Skeletal muscle tissue (tissue), 4 donors: ENCODE data around the gene ENPP1. TPM values are rescaled to one million over a fixed set of nuclear protein-coding genes. Genes with fewer than 3 reads are reported as not detected.
"Not testable (repeated sequence)": the region's sequence is repeated elsewhere in the genome, so short reads cannot be mapped to it uniquely, and the experiment has no call there.

Source experiments
- H3K27ac ChIP-seq: one replicate; pipeline ENCODE4 v1.7.0; 2013; ENCODE audit warnings: mild to moderate bottlenecking, low read depth, low read length, inconsistent platforms
- H3K27me3 ChIP-seq, 3 donors: one replicate each; pipeline ENCODE4 v1.7.0; 2013; ENCODE audit warnings: low read length in 3 of 3; ENCODE audit not compliant: control insufficient read depth in 3 of 3, insufficient read depth in 3 of 3
- H3K36me3 ChIP-seq, 3 donors: one replicate each; pipeline ENCODE4 v1.7.0; 2013; ENCODE audit warnings: low read length in 3 of 3; ENCODE audit not compliant: control insufficient read depth in 3 of 3, insufficient read depth in 3 of 3
- H3K4me1 ChIP-seq, 3 donors: one replicate each; pipeline ENCODE4 v1.7.0; 2013; ENCODE audit warnings: low read length in 3 of 3, mild to moderate bottlenecking in 3 of 3; ENCODE audit not compliant: control insufficient read depth in 3 of 3, insufficient read depth in 3 of 3
- H3K4me3 ChIP-seq, 3 donors: one replicate each; pipeline ENCODE4 v1.7.0; 2013; ENCODE audit warnings: low read length in 3 of 3
- H3K9ac ChIP-seq, 3 donors: one replicate each; pipeline ENCODE4 v1.7.0; 2013; ENCODE audit warnings: low read length in 3 of 3, mild to moderate bottlenecking in 3 of 3, moderate library complexity in 2 of 3, low read depth in 1 of 3
- H3K9me3 ChIP-seq, 3 donors: one replicate each; pipeline ENCODE4 v1.7.0; 2013; ENCODE audit warnings: low read length in 3 of 3; ENCODE audit not compliant: control insufficient read depth in 3 of 3
- total RNA-seq: library from RNA; depleted of rRNA; stranded (reverse); fragments of >200 nt; gene quantifications from one replicate; pipeline ENCODE4 v1.2.3, GENCODE V29; 2014
- donor health status: Osteomylitis.

The ENPP1 gene
- total RNA-seq, 1 donor from 2014 or later, result 17.7 TPM

DNA sequence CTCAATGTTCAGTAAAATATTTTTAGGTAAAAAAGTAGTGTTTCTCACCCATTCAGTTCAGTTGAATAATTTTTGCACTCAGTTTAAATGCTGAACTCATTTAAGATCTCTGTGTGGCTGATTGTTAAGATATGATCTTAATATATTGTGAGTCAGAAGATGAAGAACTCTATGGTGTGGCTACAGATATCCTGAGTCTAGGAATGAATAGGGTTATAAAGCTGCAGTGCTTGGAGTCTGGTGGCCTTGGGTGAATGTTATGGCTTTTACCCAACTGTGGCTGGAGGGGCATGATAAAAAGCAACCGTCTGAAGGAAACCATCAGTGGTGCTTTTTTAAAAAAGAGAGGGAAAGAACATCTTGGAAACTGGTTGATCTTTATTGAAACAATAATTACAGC lies 77.4 kb downstream of the ENPP1 start:
- no peak overlapping the region for H3K27ac ChIP-seq
- H3K4me1 ChIP-seq, result no peaks in the 10 kb centered on the region
- H3K27me3 ChIP-seq, result no peaks in the 10 kb centered on the region
- H3K36me3 ChIP-seq, result peaks cover 4 to 16% (median 10%) of the 10 kb centered on the region in 3 donors
- no peak overlapping the region for H3K9ac ChIP-seq
- no peaks in the 10 kb centered on the region for H3K9me3 ChIP-seq
- H3K4me3 ChIP-seq, result no peak overlapping the region

DNA sequence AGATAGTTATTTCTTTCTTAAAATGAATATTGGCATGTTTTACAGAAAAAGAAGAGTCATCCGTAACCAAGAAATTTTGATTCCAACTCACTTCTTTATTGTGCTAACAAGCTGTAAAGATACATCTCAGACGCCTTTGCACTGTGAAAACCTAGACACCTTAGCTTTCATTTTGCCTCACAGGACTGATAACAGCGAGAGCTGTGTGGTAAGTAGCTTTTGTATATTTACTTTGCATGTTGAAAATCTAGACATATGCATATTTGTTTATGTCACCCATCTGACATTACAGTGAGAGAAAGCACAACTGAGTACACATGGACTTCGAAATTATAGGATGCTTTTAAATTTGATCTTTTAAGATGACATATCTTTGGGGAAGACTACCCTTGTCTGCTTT lies 78.7 kb downstream of the ENPP1 start:
- no peaks in the 10 kb centered on the region for H3K4me1 ChIP-seq
- H3K4me3 ChIP-seq, result no peak overlapping the region
- H3K9ac ChIP-seq, result no peak overlapping the region
- H3K9me3 ChIP-seq, result no peaks in the 10 kb centered on the region
- H3K27ac ChIP-seq, result no peak overlapping the region
- peaks cover 8 to 16% (median 11%) of the 10 kb centered on the region in 3 donors for H3K36me3 ChIP-seq
- H3K27me3 ChIP-seq, result no peaks in the 10 kb centered on the region

DNA sequence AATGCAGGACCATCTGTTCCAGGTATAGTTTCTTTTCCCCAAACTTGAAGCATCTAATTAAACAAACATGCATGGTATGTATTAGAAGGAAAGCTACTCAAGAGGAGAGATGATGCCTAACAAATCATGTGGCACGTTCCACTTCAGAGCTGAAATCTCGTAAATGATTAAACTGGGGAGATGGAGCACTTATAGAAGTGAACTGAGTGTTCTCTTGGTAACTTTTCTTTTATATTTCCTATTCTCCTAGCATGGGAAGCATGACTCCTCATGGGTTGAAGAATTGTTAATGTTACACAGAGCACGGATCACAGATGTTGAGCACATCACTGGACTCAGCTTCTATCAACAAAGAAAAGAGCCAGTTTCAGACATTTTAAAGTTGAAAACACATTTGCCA lies 82.3 kb downstream of the ENPP1 start:
- no peak overlapping the region for H3K27ac ChIP-seq
- peaks cover 5 to 12% (median 11%) of the 10 kb centered on the region in 3 donors for H3K36me3 ChIP-seq
- no peak overlapping the region for H3K9ac ChIP-seq
- H3K4me1 ChIP-seq, result no peaks in the 10 kb centered on the region
- no peaks in the 10 kb centered on the region for H3K9me3 ChIP-seq
- no peak overlapping the region for H3K4me3 ChIP-seq
- H3K27me3 ChIP-seq, result no peaks in the 10 kb centered on the region

DNA sequence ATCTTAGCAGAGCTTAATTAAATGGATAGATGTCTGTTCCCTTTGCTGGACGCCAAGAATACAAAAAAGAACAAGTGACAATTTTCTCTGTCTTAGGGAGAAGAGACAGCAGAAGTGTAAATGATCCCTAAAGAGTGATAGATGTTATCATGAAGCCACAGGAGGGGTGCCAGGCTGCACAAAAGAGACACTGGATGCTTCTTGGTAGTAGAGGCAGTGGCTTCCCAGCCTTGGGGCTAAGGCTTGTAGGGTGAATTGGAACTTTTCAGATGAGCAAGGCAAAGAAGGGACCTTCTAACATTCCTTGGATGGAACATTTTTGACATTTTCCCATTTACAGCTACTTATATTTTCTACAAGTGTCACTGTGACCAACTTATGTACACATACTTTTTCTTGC lies 85.4 kb downstream of the ENPP1 start:
- Histone ChIP-seq H3K27me3 (no peaks in the 10 kb centered on the region), H3K27ac (no peak overlapping the region), H3K4me3 (no peak overlapping the region), H3K9ac (no peak overlapping the region), H3K36me3 (peaks cover 5 to 11% (median 8%) of the 10 kb centered on the region in 3 donors), H3K9me3 (no peaks in the 10 kb centered on the region), H3K4me1 (no peaks in the 10 kb centered on the region)

GRCh38 chr6:131894493-131895424 lies 86.9 kb downstream of the ENPP1 start:
- Histone ChIP-seq H3K4me1 (no peaks in the 10 kb centered on the region), H3K36me3 (peaks cover 2 to 7% (median 5%) of the 10 kb centered on the region in 3 donors), H3K4me3 (no peak overlapping the region), H3K27ac (no peak overlapping the region), H3K27me3 (no peaks in the 10 kb centered on the region), H3K9ac (no peak overlapping the region), H3K9me3 (no peaks in the 10 kb centered on the region)

- Histone ChIP-seq H3K27me3 (no peaks in the 10 kb centered on the region), H3K4me3 (no peak overlapping the region), H3K9ac (no peak overlapping the region), H3K9me3 (no peaks in the 10 kb centered on the region), H3K27ac (no peak overlapping the region), H3K4me1 (no peaks in the 10 kb centered on the region), H3K36me3 (no peaks in the 10 kb centered on the region)
Measured at GRCh38 chr6:131897050-131897435, 89.2 kb downstream of the ENPP1 start.

- Histone ChIP-seq H3K36me3 (no peaks in the 10 kb centered on the region), H3K4me3 (no peak overlapping the region)
Measured at GRCh38 chr6:131897621-131898020, 89.8 kb downstream of the ENPP1 start.

GRCh38 chr6:131898718-131899117 lies 90.9 kb downstream of the ENPP1 start:
- Histone ChIP-seq H3K4me1 (no peaks in the 10 kb centered on the region), H3K36me3 (no peaks in the 10 kb centered on the region), H3K27ac (no peak overlapping the region), H3K27me3 (no peaks in the 10 kb centered on the region), H3K4me3 (no peak overlapping the region), H3K9ac (no peak overlapping the region), H3K9me3 (no peaks in the 10 kb centered on the region)

More at GRCh38 chr6:131897621-131898020, 89.8 kb downstream of the ENPP1 start:
- no peak overlapping the region for H3K9ac ChIP-seq
- no peaks in the 10 kb centered on the region for H3K9me3 ChIP-seq
- no peaks in the 10 kb centered on the region for H3K27me3 ChIP-seq
- no peaks in the 10 kb centered on the region for H3K4me1 ChIP-seq
- no peak overlapping the region for H3K27ac ChIP-seq

GRCh38 chr6:131900231-131900630 lies 92.4 kb downstream of the ENPP1 start:
- no peaks in the 10 kb centered on the region for H3K4me1 ChIP-seq
- H3K9ac ChIP-seq, result no peak overlapping the region
- H3K27me3 ChIP-seq, result no peaks in the 10 kb centered on the region
- H3K9me3 ChIP-seq, result no peaks in the 10 kb centered on the region
- no peak overlapping the region for H3K27ac ChIP-seq
- no peaks in the 10 kb centered on the region for H3K36me3 ChIP-seq
- H3K4me3 ChIP-seq, result no peak overlapping the region

GRCh38 chr6:131901326-131901873 lies 93.6 kb downstream of the ENPP1 start:
- H3K36me3 ChIP-seq, H3K9me3 ChIP-seq, H3K4me1 ChIP-seq, H3K27me3 ChIP-seq, H3K9ac ChIP-seq, H3K4me3 ChIP-seq, H3K27ac ChIP-seq: not testable (repeated sequence)
